Endothelial cell of umbilical vein (primary cell): ENCODE results near the gene CYBA. TPM values are rescaled to one million over a fixed set of nuclear protein-coding genes. Genes with fewer than 3 reads are reported as not detected.

ENCODE experiments used
- BruUV-seq: library from RNA; stranded (reverse); fragments of 400-500 nt; replicated peaks from 2 replicates; lab custom pipeline; 2021; lab: Mats Ljungman, UMichigan
- CTCF ChIA-PET: fragments of 300-600, 350-600 bp; sonication (Branson Sonifier 250); formaldehyde crosslinking; loops from one replicate; lab custom pipeline; 2021; ENCODE audit warnings: antibody characterized with exemption, inconsistent platforms; lab: Charles Lee
- POLR2A ChIA-PET: fragments of 300-600, 350-600 bp; sonication (Branson Sonifier 250); formaldehyde crosslinking; loops from one replicate; lab custom pipeline; 2021; ENCODE audit warnings: antibody characterized with exemption, inconsistent platforms; lab: Charles Lee
- DNase-seq: peaks from one replicate; pipeline ENCODE4 v3.0.0-alpha.2; 2011; ENCODE audit warnings: low read depth, low spot score
- FAIRE-seq: peaks from 2 replicates; lab custom pipeline; 2011; peaks lifted over from hg19 to GRCh38; lab: Jason Lieb, UNC
- H2AFZ ChIP-seq: 2 replicates; pipeline ENCODE4 v1.6.0; 2012; ENCODE audit warnings: low read depth, low read length, control low read depth, inconsistent platforms
- H3K27ac ChIP-seq: 2 replicates; pipeline ENCODE4 v1.5.1; 2011; ENCODE audit warnings: low read depth, mild to moderate bottlenecking, control low read depth, low read length, moderate library complexity; ENCODE audit not compliant: insufficient read depth
- H3K27me3 ChIP-seq, 2 experiments: 2 replicates each; pipeline versions ENCODE4 v1.6.0 to v1.6.1; 2011; ENCODE audit warnings: low read length in 2 of 2, mixed read lengths in 1 of 2; ENCODE audit not compliant: control insufficient read depth in 2 of 2, insufficient read depth in 2 of 2
- H3K36me3 ChIP-seq, 2 experiments: 2 replicates in 1 of 2; 3 replicates in 1 of 2; pipeline ENCODE4 v1.5.1; 2011; ENCODE audit warnings: low read length in 2 of 2, mild to moderate bottlenecking in 1 of 2, moderate library complexity in 1 of 2; ENCODE audit not compliant: control insufficient read depth in 2 of 2, insufficient read depth in 2 of 2; ENCODE audit errors: extremely low read depth in 1 of 2
- H3K4me1 ChIP-seq: 3 replicates; pipeline ENCODE4 v1.5.1; 2011; ENCODE audit warnings: mild to moderate bottlenecking, low read length; ENCODE audit not compliant: control insufficient read depth, insufficient read depth; ENCODE audit errors: extremely low read depth
- H3K4me2 ChIP-seq: 2 replicates; pipeline ENCODE4 v1.6.1; 2011; ENCODE audit warnings: low read length, control low read depth, mixed read lengths; ENCODE audit not compliant: insufficient read depth
- H3K4me3 ChIP-seq, 3 experiments: fragments of 200-600 bp in 1 of 3; sonication (generic), shearing (Covaris generic) in 1 of 3; replicated peaks in 1 of 3; 2 replicates each; pipeline ENCODE4 v1.5.1; 2011 to 2016; ENCODE audit warnings: control low read depth in 3 of 3, low read length in 3 of 3, mild to moderate bottlenecking in 2 of 3, inconsistent platforms in 1 of 3, low read depth in 1 of 3, moderate library complexity in 1 of 3; ENCODE audit not compliant: insufficient read depth in 1 of 3
- H3K79me2 ChIP-seq: 2 replicates; pipeline ENCODE4 v1.6.0; 2012; ENCODE audit warnings: low read length, inconsistent platforms; ENCODE audit not compliant: control insufficient read depth, insufficient read depth
- H3K9ac ChIP-seq: replicated peaks from 2 replicates; pipeline ENCODE3; 2011; ENCODE audit warnings: low read length, control low read depth; ENCODE audit not compliant: insufficient read depth; ENCODE audit errors: extremely low read depth
- H3K9me1 ChIP-seq: replicated peaks from 3 replicates; pipeline ENCODE4 v1.6.0; 2011; ENCODE audit warnings: mild to moderate bottlenecking, low read length; ENCODE audit not compliant: control insufficient read depth, insufficient read depth; ENCODE audit errors: extremely low read depth
- H3K9me3 ChIP-seq: replicated peaks from 2 replicates; pipeline ENCODE4 v1.5.1; 2012; ENCODE audit warnings: low read length, inconsistent platforms; ENCODE audit not compliant: control insufficient read depth, insufficient read depth
- H4K20me1 ChIP-seq: replicated peaks from 2 replicates; pipeline ENCODE3; 2011; ENCODE audit warnings: mild to moderate bottlenecking, low read length; ENCODE audit not compliant: control insufficient read depth, insufficient read depth; ENCODE audit errors: extremely low read depth
- CTCF ChIP-seq, 2 donors: IDR thresholded peaks; 1 replicate in 1 of 2; 2 replicates in 1 of 2; pipeline ENCODE4 v1.5.1; 2011; ENCODE audit warnings: low read length in 2 of 2, mild to moderate bottlenecking in 2 of 2, moderate library complexity in 2 of 2, control low read depth in 1 of 2, inconsistent platforms in 1 of 2, low read depth in 1 of 2; ENCODE audit not compliant: insufficient read depth in 1 of 2; ENCODE audit errors: extremely low read depth in 1 of 2
- EZH2 ChIP-seq: IDR thresholded peaks from 2 replicates; pipeline ENCODE4 v1.6.1; 2012; ENCODE audit warnings: borderline replicate concordance, low read depth, mild to moderate bottlenecking, moderate library complexity, low read length, inconsistent platforms; ENCODE audit not compliant: severe bottlenecking
- FOS ChIP-seq: IDR thresholded peaks from 2 replicates; pipeline ENCODE4 v1.6.1; 2011; ENCODE audit warnings: mild to moderate bottlenecking, low read length, moderate library complexity, borderline replicate concordance; ENCODE audit not compliant: insufficient read depth
- GATA2 ChIP-seq: IDR thresholded peaks from 2 replicates; pipeline ENCODE4 v1.7.0; 2011; ENCODE audit warnings: low read depth, mild to moderate bottlenecking, moderate library complexity, mixed read lengths, low read length; ENCODE audit not compliant: insufficient read length, insufficient read depth
- JUN ChIP-seq: IDR thresholded peaks from 2 replicates; pipeline ENCODE4 v1.6.1; 2011; ENCODE audit warnings: borderline replicate concordance, low read depth; ENCODE audit not compliant: insufficient read length, insufficient read depth
- MAX ChIP-seq: IDR thresholded peaks from 2 replicates; pipeline ENCODE4 v1.6.1; 2011; ENCODE audit not compliant: insufficient read depth, insufficient read length
- MYC ChIP-seq: IDR thresholded peaks from one replicate; pipeline ENCODE4 v1.6.1; 2011; ENCODE audit warnings: mild to moderate bottlenecking, low read depth, low read length
- POLR2A ChIP-seq: IDR thresholded peaks from 2 replicates; pipeline ENCODE4 v1.6.1; 2012; ENCODE audit warnings: low read depth, mild to moderate bottlenecking, control low read depth, low read length
- POLR2AphosphoS5 ChIP-seq: IDR thresholded peaks from 2 replicates; pipeline ENCODE4 v1.6.1; 2012; ENCODE audit warnings: low read depth, mild to moderate bottlenecking, control low read depth, low read length, moderate library complexity; ENCODE audit not compliant: insufficient read depth
- dilution Hi-C: fragments of 300-500 bp; cut with MboI; formaldehyde crosslinking; loops from one replicate; pipeline ENCODE4 v1.15.0; 2019; ENCODE audit warnings: low sequenced_read_pairs; ENCODE audit not compliant: extremely low pct_ligation_motif_present
- intact Hi-C: fragments of 100-400 bp; cut with micrococcal nuclease; formaldehyde crosslinking; loops from one replicate; pipeline ENCODE4 v1.10.0; 2022
- polyA plus RNA-seq, 4 experiments: library from polyadenylated mRNA; depleted of rRNA in 3 of 4; stranded (reverse) in 3 of 4; unstranded in 1 of 4; fragments of >200 nt; gene quantifications; 2 replicates each; pipeline versions ENCODE4 v1.2.1 to v1.2.3, GENCODE V29; 2011 to 2012; ENCODE audit warnings: missing spikeins in 1 of 4
- total RNA-seq: library from RNA; stranded (reverse); gene quantifications from 2 replicates; pipeline ENCODE4 v1.2.3, GENCODE V29; 2021

Gene CYBA
- total and polyA plus RNA-seq, 2 donors (not counting 3 experiments of a cell fraction or from before 2014, with no cell fraction given), result 37.0 to 77.3 TPM

- FAIRE-seq (no peak), DNase-seq (no peak)
- Histone ChIP-seq H3K9me3 (no peaks in the 10 kb centered on the region), H3K27ac (no peak overlapping the region), H3K4me1 (no peaks in the 10 kb centered on the region), H2AFZ (no peak overlapping the region), H3K9ac (no peak overlapping the region), H3K36me3 (peaks cover 3 to 51% of the 10 kb centered on the region in 2 experiments), H3K27me3 (no peaks in the 10 kb centered on the region), H3K4me3 (no peak overlapping the region), H3K4me2 (no peak overlapping the region), H3K9me1 (no peaks in the 10 kb centered on the region), H3K79me2 (no peaks in the 10 kb centered on the region), H4K20me1 (no peaks in the 10 kb centered on the region)
- no TSS peak for BruUV-seq
- POLR2A ChIA-PET, result no interaction called here
- intact Hi-C loops (no loop called here), dilution Hi-C loops (no loop called here)
- CTCF ChIA-PET, result no interaction called here
- no peak for TF ChIP-seq JUN
- TF ChIP-seq MAX, result no peak
- no peak for TF ChIP-seq POLR2AphosphoS5
- no peak for TF ChIP-seq FOS
- TF ChIP-seq EZH2, result no peak
- TF ChIP-seq POLR2A, result no peak
- TF ChIP-seq MYC, result no peak
- no peak for TF ChIP-seq CTCF (IDR thresholded peaks at IDR 0.05; ENCODE audit: extremely low read depth in 1 of 2, insufficient read depth in 1 of 2, low read depth in 1 of 2, low read length in 2 of 2)
- no peak for TF ChIP-seq GATA2
These were observed 48.8 kb downstream of the CYBA start for GRCh38 chr16:88602091-88602490.
